ENCODE measurements around the gene ARHGAP5. TPM values are rescaled to one million over a fixed set of nuclear protein-coding genes. Genes with fewer than 3 reads are reported as not detected.

The ARHGAP5 gene
- total RNA-seq, 6 experiments from 2014 or later = 75.4 to 101 (median 82.2) TPM

DNA sequence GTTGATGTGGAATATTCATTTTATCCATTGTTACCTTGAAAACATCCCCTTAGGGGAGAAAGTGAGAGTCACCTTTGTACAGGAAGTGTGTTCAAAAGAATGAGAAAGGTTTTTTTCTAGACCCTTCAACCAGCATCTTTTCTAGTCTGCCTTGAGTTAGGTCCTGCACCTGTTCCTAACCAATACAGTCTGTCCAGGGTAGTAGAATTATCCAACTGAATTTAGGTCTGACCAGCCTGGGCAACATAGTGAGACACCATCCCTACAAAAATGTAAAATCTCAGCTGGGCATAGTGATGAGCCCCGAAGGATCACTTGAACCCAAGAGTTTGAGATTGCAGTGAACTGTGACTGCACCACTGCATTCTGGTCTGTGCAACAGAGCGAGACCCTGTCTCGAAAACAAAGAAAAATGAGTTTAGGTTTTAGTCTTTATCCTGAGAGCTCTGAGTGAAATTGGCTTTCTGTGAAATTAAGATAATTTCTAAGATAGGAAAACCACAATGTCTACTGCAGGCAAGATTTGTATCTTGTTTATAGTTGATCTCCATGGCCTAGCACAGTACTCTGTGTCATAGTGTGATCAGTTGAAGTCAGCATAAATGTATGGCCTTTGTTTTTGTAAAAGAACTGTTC is 25.2 kb downstream of the ARHGAP5 start:
- Mint-ChIP-seq H3K4me1 (ENCODE audit: low read depth) (peaks cover 33% of the 10 kb centered on the region), H3K36me3 (ENCODE audit: low read depth) (peaks cover 38% of the 10 kb centered on the region), H3K27ac (no peak overlapping the region), H3K27me3 (ENCODE audit: insufficient read depth) (no peaks in the 10 kb centered on the region), H3K4me3 (no peak overlapping the region), H3K9me3 (no peaks in the 10 kb centered on the region)
- DNase-seq = peak; percentile 11
- TF ChIP-seq, protein P1, sequence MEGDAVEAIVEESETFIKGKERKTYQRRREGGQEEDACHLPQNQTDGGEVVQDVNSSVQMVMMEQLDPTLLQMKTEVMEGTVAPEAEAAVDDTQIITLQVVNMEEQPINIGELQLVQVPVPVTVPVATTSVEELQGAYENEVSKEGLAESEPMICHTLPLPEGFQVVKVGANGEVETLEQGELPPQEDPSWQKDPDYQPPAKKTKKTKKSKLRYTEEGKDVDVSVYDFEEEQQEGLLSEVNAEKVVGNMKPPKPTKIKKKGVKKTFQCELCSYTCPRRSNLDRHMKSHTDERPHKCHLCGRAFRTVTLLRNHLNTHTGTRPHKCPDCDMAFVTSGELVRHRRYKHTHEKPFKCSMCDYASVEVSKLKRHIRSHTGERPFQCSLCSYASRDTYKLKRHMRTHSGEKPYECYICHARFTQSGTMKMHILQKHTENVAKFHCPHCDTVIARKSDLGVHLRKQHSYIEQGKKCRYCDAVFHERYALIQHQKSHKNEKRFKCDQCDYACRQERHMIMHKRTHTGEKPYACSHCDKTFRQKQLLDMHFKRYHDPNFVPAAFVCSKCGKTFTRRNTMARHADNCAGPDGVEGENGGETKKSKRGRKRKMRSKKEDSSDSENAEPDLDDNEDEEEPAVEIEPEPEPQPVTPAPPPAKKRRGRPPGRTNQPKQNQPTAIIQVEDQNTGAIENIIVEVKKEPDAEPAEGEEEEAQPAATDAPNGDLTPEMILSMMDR (IDR thresholded peaks at IDR 0.05) = no peak

- H3K4me3 Mint-ChIP-seq = no peak overlapping the region
Observed at GRCh38 chr14:32102968-32103367, 25.9 kb downstream of the ARHGAP5 start.

DNA sequence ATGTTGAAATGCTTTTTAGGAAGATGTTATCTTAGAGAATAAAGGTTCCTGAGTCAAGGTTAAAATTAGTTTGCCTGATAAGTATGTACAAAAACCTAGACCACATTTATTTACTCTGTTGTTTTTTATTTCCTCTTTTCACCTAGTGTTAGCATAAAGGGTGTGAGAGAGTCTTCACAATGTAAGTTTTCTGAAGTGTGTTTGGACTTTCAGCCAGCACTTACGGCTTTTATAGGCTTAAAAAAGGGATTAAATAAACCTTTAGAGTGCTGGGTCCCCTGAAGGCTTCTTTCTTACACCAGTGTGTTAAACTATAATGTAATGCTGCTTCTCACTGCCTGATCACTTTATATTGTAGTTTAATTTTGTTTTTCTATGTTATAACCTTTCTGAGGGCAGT is 27.2 kb downstream of the ARHGAP5 start:
- H3K4me1 Mint-ChIP-seq (ENCODE audit: low read depth) = peaks cover 33% of the 10 kb centered on the region

More at GRCh38 chr14:32102968-32103367, 25.9 kb downstream of the ARHGAP5 start:
- no peaks in the 10 kb centered on the region for H3K9me3 Mint-ChIP-seq
- no peaks in the 10 kb centered on the region for H3K27me3 Mint-ChIP-seq (ENCODE audit: insufficient read depth)
- H3K36me3 Mint-ChIP-seq (ENCODE audit: low read depth) = peaks cover 31% of the 10 kb centered on the region
- no peak for DNase-seq
- peaks cover 33% of the 10 kb centered on the region for H3K4me1 Mint-ChIP-seq (ENCODE audit: low read depth)
- H3K27ac Mint-ChIP-seq = no peak overlapping the region
- TF ChIP-seq, protein P1 (IDR thresholded peaks at IDR 0.05) = no peak

GRCh38 chr14:32104803-32105202 is 27.7 kb downstream of the ARHGAP5 start:
- H3K4me1 Mint-ChIP-seq (ENCODE audit: low read depth) = peaks cover 33% of the 10 kb centered on the region
- DNase-seq = no peak
- no peaks in the 10 kb centered on the region for H3K9me3 Mint-ChIP-seq
- peaks cover 19% of the 10 kb centered on the region for H3K36me3 Mint-ChIP-seq (ENCODE audit: low read depth)
- no peaks in the 10 kb centered on the region for H3K27me3 Mint-ChIP-seq (ENCODE audit: insufficient read depth)
- TF ChIP-seq, protein P1 (IDR thresholded peaks at IDR 0.05) = 0 out of 2 replicates have a peak, but pooled peaks have one; percentile 9
- no peak overlapping the region for H3K27ac Mint-ChIP-seq
- no peak overlapping the region for H3K4me3 Mint-ChIP-seq

More for the DNA sequence above, 27.2 kb downstream of the ARHGAP5 start:
- Mint-ChIP-seq H3K4me3 (no peak overlapping the region), H3K36me3 (ENCODE audit: low read depth) (peaks cover 18% of the 10 kb centered on the region), H3K9me3 (no peaks in the 10 kb centered on the region), H3K27me3 (ENCODE audit: insufficient read depth) (no peaks in the 10 kb centered on the region), H3K27ac (no peak overlapping the region)
- no peak for DNase-seq
- TF ChIP-seq, protein P1 (IDR thresholded peaks at IDR 0.05) = no peak

DNA sequence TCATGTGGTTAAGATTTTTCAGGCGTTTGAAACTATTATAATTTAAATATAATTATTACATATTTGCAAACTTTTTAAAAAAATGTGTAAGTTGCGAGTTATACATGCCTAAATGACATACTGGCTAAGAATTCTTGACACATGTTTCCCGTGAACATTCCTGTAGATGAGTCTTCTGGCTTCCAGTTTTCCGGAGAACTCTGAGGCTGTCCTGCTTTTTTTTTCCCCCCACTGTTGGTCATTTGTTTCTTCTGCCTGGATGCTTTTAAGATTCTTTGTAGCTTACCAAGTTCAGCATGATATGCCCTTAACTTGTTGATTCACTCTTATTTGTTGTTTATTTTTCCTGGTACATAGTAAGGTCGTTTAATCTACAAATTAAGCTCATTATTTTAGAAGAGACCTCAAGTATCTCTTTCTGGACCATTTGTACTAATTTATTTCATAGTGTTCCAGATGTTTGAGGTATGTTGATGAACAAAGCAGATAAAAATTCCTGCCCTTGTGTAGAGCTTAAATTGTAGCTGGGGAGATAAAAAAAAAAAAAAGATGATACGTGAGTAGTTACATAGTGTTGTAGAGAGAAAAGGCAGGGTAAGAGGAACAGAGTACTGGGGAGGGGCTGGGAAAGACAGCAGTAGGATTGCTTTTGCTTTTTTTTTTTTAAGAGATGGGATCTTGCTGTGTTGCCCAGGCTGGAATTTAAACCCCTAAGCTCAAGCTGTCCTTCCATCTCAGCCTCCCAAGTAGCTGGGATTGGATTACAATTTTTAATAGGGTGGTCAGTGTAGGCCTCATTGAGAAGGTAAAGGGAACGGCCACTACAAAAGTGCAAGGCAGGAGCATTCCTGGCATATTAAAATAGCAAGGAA is 32.8 kb downstream of the ARHGAP5 start:
- Mint-ChIP-seq H3K4me3 (peak overlapping the region; percentile 71), H3K27ac (peak overlapping the region; percentile 89), H3K27me3 (ENCODE audit: insufficient read depth) (no peaks in the 10 kb centered on the region), H3K9me3 (no peaks in the 10 kb centered on the region), H3K36me3 (ENCODE audit: low read depth) (peaks cover 34% of the 10 kb centered on the region), H3K4me1 (ENCODE audit: low read depth) (peaks cover 7% of the 10 kb centered on the region)
- TF ChIP-seq, protein P1 (IDR thresholded peaks at IDR 0.05) = no peak
- peak; percentile 83 for DNase-seq

Measured in HFFc6 (cell line).